SK-N-SH treated with all-trans-retinoic acid at 6 μM for 48 hours (cell line): ENCODE results near the gene LANCL3.
"Not testable (repeated sequence)": the region's sequence is repeated elsewhere in the genome, so short reads cannot be mapped to it uniquely, and the experiment has no call there.

Experiments
- ARNTL ChIP-seq: fragments of 450-650 bp; formaldehyde crosslinking; IDR thresholded peaks from 2 replicates; pipeline ENCODE4 v1.5.0; 2020; ENCODE audit warnings: low read depth, mild to moderate bottlenecking, moderate library complexity, borderline replicate concordance
- BACH2 ChIP-seq: fragments of 250-450 bp; sonication (Bioruptor Pico); IDR thresholded peaks from 2 replicates; pipeline ENCODE4 v1.9.0; 2021; ENCODE audit warnings: mild to moderate bottlenecking, borderline replicate concordance
- CSDC2 ChIP-seq: fragments of 250-450 bp; sonication (Bioruptor Pico); IDR thresholded peaks from 2 replicates; pipeline ENCODE4 v1.5.0; 2020; ENCODE audit warnings: mild to moderate bottlenecking, moderate library complexity
- ESRRG ChIP-seq: fragments of 250-450 bp; sonication (Bioruptor Pico); IDR thresholded peaks from 2 replicates; pipeline ENCODE4 v1.6.1; 2021; ENCODE audit warnings: mild to moderate bottlenecking
- OSR1 ChIP-seq: fragments of 250-450 bp; sonication (Bioruptor Pico); IDR thresholded peaks from 2 replicates; pipeline ENCODE4 v1.8.0; 2022; ENCODE audit warnings: moderate library complexity, mild to moderate bottlenecking, inconsistent platforms
- PPARA ChIP-seq: fragments of 250-450 bp; sonication (Bioruptor Pico); IDR thresholded peaks from 2 replicates; pipeline ENCODE4 v1.5.0; 2020; ENCODE audit warnings: mild to moderate bottlenecking, borderline replicate concordance
- RARB ChIP-seq: fragments of 250-450 bp; sonication (Bioruptor Pico); IDR thresholded peaks from 2 replicates; pipeline ENCODE4 v1.8.0; 2021; ENCODE audit warnings: mild to moderate bottlenecking, moderate library complexity
- SNAI2 ChIP-seq: fragments of 250-450 bp; sonication (Bioruptor Pico); IDR thresholded peaks from 2 replicates; pipeline ENCODE4 v1.5.0; 2020; ENCODE audit warnings: mild to moderate bottlenecking, moderate library complexity
- TCF4 ChIP-seq: fragments of 250-450 bp; sonication (Bioruptor Pico); IDR thresholded peaks from 2 replicates; pipeline ENCODE4 v1.8.0; 2021; ENCODE audit warnings: mild to moderate bottlenecking, moderate library complexity, borderline replicate concordance
- TOX ChIP-seq: fragments of 250-450 bp; sonication (Bioruptor Pico); IDR thresholded peaks from 2 replicates; pipeline ENCODE4 v1.8.0; 2021; ENCODE audit warnings: mild to moderate bottlenecking, moderate library complexity, borderline replicate concordance
- ZFP3 ChIP-seq: fragments of 250-450 bp; sonication (Bioruptor Pico); IDR thresholded peaks from 2 replicates; pipeline ENCODE4 v1.5.0; 2020; ENCODE audit warnings: mild to moderate bottlenecking, moderate library complexity
- ZNF8 ChIP-seq: fragments of 450-650 bp; formaldehyde crosslinking; IDR thresholded peaks from 2 replicates; pipeline ENCODE4 v1.5.0; 2020; ENCODE audit warnings: mild to moderate bottlenecking, moderate library complexity
- TF ChIP-seq, protein P1 (sequence below): fragments of 250-450 bp; sonication (Bioruptor Pico); IDR thresholded peaks from 2 replicates; pipeline ENCODE4 v1.8.0; 2020; ENCODE audit warnings: mild to moderate bottlenecking, moderate library complexity, borderline replicate concordance

DNA sequence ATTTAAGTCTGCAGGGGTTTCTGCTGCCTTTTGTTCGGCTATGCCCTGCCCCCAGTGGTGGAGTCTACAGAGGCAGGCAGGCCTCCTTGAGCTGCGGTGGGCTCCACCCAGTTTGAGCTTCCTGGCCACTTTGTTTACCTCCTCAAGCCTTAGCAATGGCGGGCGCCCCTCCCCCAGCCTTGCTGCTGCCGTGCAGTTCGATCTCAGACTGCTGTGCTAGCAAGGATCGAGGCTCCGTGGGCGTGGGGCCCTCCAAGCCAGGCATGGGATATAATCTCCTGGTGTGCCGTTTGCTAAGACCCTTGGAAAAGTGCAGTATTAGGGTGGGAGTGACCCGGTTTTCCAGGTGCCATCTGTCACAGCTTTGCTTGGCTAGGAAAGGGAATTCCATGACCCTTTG lies 15.9 kb downstream of the LANCL3 start:
- TF ChIP-seq SNAI2 (CRISPR knock-in tag); ARNTL (CRISPR knock-in tag); TCF4 (CRISPR knock-in tag); BACH2 (CRISPR knock-in tag); PPARA (CRISPR knock-in tag); ZFP3; ESRRG (CRISPR knock-in tag); OSR1 (CRISPR knock-in tag); RARB (CRISPR knock-in tag); ZNF8; CSDC2 (CRISPR knock-in tag); TOX: not testable (repeated sequence)
- TF ChIP-seq, protein P1, sequence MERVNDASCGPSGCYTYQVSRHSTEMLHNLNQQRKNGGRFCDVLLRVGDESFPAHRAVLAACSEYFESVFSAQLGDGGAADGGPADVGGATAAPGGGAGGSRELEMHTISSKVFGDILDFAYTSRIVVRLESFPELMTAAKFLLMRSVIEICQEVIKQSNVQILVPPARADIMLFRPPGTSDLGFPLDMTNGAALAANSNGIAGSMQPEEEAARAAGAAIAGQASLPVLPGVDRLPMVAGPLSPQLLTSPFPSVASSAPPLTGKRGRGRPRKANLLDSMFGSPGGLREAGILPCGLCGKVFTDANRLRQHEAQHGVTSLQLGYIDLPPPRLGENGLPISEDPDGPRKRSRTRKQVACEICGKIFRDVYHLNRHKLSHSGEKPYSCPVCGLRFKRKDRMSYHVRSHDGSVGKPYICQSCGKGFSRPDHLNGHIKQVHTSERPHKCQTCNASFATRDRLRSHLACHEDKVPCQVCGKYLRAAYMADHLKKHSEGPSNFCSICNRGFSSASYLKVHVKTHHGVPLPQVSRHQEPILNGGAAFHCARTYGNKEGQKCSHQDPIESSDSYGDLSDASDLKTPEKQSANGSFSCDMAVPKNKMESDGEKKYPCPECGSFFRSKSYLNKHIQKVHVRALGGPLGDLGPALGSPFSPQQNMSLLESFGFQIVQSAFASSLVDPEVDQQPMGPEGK (CRISPR knock-in tag) = not testable (repeated sequence)
